GM19239 (cell line): ENCODE data around the gene GNAI3.
A peak's percentile ranks its signal among the peaks of the same experiment; 100 is the strongest.

Source experiments
- DNase-seq: peaks from one replicate; pipeline ENCODE4 v3.0.0; 2011; ENCODE audit warnings: low spot score; ENCODE audit not compliant: insufficient read length
- FAIRE-seq: peaks from 2 replicates; lab custom pipeline; 2011; peaks lifted over from hg19 to GRCh38; lab: Jason Lieb, UNC

The GNAI3 gene

DNA sequence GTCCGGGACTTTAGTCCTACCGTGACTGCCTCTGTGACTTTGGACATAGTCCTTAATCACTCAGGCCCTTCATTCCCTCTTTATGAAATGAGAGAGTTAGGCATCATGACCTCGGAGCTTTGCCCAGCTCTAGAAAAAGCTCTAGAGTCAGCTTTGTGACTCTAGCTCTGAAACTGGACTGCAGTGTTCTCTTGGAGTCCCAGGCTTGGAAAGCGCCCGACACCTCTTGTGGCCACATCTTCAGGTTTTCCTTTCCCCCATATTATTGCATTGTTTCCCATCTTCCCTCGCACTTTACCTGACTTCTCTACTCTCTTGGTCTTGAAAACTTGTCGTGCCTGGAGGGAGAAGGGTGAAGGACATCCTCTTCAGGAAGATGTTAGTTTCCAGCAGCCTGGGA lies 26.4 kb upstream of the GNAI3 start:
- FAIRE-seq = no peak
- no peak for DNase-seq

DNA sequence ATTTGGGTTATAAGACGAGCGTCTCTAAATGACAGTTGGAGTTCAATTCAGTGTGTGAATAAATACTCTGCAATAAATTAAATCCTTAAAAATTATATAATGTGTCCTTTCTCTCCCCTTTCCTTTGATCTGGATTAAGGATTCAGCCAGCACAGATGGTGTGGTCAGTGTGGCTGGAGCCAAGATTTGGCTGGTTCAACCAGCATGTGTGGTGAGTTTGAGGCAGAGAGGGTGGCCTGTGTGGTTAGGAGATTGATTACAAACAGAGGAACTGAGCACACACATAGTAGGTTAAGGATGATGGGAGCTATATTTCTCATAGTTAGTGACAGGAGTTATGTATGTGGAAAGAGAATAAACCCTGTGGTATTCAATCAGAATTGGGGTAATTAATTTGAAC lies 24.7 kb upstream of the GNAI3 start:
- DNase-seq (no peak), FAIRE-seq (no peak)

DNA sequence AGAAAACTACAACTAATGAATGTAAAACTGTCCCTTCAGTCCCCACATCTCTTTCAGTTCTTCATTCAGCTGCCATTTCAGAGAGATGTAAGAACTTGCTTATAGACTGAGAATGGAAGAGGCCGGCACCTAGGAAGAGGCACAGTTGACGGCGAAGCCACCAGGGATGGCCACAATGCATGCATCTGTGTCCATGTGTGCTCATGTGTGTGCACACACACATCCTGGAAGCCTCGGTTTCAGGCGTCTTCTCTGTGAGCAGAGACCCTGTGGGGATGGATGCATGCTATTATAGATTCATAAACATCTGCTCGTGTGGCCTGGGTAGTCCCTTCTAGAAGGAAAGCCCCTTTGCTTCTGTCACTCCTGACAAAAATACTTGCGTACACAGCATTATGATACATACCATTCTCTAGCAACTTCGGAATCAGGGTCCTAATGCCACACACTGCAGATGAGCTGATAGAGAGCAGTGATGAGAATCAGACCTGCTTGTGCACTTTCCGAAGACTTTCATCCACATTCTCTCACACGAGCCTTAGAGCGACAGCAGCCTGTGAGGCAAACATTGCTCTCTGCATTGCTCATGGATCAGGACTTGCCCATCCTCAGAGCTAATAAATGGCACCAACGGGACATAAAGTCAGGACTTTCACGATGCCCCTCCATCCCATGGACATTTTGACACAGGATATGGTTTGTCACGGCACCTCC lies 21.2 kb upstream of the GNAI3 start:
- FAIRE-seq (no peak), DNase-seq (no peak)

DNA sequence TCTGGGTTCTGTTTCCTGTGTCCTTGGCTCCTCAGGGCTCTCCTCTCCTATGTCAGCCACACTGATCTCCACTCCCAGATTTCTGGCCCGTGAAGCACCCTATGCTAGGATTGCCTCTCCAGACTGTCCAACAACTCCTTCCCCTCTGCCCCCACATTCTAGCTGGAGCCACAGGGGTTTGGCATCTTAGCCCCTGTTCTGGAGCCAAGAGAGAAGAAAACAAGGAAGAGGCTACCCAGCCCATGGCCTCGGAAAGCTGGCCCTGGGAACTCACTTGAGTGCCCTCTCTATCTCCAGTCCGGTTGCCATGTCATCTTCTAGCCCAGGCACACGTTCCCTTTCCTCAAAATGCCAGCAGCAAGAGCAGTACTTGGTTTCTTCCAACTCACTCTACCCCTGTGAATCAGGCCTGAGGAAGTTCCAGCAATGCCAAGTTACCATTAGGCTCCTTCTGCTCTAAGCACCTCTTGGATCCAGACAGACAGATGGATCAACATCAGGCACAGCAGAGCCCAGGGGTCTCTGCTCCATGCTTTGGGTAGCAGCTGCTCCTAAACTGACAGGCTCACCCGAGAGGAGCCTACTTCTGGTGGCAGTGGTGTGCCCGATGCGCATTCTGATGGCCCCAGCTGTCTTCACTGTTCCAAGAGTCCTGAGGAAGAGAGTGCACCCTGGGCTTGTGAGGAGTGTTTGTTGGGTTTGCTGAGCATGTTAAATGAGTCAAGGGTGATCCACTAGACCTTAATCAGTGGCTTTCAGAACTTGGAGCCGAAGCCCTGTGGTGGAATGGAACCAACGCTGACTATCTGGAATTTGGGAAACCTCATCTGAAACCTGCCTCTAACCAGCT lies 20.3 kb upstream of the GNAI3 start:
- FAIRE-seq (no peak), DNase-seq (no peak)

DNA sequence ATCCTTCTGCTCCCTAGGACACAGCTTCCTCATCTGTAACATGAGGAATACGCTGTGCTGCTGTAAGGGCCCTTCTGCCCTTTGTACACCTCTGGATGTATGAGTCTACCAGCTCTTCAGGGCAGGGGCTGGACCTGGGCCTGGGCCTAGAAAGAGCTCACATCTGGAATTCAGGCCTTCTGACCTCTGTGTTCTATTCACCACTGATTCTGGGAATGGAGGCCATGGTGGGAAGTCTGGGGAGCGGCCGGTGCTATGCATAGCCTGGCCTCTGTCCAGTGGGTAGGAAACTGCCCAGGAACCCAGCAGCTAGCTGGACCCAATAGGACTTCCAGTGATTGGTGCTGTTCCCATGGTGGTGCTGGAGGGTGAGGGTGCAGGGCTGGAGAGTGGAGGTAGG lies 19.7 kb upstream of the GNAI3 start:
- FAIRE-seq (no peak), DNase-seq (no peak)

DNA sequence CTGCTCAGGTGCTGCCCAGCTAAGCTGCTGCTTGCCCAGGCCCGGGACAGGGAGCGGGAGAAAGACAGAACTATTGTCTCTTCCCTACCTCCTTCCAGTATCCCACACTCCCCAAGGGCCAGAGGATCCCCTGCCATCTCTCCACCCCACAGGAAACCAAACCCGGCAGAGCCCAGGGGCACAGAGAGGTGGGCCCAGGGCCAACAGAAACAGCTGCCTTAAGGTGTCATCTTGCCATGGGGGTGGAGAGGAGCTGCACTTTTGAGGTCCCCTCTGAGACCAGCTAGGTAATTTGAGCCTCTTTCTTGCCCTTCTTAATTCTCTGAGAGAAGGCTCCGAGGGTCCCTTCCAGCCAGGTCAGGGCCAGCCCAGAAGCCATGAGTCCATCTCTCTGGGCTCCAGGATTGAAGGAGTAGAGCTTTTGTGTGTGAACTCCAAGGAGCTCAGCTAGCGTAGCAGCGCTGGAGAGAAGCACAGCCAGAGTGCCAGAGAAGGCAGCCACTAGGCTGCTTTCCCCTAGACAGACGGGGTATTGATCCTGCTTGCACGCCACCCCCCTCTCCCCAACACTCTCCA lies 18.4 kb upstream of the GNAI3 start:
- FAIRE-seq (no peak), DNase-seq (no peak)

DNA sequence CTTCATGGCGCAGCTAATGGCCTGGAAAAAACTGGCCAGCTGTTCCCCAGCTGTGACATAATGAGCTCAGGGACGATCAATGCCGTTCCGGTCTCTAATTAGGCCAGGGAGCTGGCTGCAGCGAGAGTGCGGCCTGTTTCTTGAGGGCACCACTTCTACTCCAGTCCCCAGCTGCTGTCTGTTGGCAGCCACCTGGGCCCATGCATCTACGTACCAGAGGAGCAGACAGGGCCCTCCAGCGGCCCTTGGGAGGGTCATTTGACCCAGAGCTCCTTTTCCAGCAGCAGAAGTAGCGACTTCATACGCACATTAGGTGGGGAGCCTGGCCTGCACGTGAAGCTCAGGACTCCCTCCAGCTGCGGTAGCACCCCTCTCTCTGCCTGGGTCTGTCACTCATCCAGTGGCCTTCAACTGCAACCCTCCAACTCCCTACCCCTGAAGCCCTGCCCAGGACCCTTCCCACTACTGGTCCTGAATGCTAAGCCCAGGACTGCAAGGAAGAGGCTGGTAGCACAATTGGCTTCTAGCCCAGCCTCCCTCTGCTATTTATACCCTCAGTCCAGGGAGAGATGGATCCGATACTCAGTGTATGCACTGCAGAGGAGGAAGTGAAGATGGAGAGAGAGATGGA lies 17.8 kb upstream of the GNAI3 start:
- no peak for FAIRE-seq
- DNase-seq = no peak

DNA sequence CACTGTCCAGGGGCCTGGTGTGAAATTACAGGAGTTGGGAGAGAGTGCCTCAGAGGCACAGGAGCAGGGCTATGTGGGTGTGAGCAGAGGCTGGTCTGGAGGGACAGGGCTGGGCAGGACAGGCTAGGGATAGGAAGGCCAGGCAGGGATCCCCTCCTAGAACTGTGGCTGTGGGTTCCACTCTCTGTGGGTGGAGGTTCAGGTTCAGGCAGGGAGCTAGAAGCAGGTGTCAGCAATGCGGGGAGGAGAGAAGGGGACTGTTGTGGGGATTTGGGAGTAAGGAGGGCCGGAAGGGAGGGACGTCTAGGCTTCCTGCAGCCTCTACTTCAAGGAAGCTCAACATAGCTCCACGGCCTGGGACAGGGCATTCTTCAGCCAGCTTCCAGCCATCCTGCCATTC lies 17.0 kb upstream of the GNAI3 start:
- FAIRE-seq (no peak), DNase-seq (no peak)

DNA sequence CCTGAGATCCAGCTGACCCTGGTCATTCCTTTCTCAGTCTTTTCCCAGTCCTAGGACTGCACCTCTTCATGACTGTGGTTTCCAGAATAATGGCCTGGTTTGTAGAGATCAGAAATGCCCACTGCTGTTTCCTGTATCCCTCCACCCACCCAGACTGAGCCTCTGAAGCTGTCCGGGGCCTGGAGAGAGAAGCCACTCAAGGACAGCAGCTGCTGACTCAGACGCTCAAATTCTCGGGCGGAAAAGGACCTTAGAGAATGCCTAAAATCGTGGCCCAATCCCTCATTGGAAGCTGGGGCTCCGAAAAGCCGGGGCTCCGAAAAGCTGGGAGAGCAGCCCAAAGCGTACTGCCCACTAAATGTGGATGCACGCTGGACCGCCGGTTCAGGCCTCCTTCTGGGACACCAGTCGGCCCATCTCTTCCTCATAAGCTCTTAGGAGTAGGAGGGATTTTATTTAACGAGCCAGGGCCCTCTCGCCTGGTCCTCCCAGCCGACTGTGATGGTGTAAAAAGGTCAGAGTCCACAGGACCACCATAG lies 16.5 kb upstream of the GNAI3 start:
- FAIRE-seq = no peak
- no peak for DNase-seq

DNA sequence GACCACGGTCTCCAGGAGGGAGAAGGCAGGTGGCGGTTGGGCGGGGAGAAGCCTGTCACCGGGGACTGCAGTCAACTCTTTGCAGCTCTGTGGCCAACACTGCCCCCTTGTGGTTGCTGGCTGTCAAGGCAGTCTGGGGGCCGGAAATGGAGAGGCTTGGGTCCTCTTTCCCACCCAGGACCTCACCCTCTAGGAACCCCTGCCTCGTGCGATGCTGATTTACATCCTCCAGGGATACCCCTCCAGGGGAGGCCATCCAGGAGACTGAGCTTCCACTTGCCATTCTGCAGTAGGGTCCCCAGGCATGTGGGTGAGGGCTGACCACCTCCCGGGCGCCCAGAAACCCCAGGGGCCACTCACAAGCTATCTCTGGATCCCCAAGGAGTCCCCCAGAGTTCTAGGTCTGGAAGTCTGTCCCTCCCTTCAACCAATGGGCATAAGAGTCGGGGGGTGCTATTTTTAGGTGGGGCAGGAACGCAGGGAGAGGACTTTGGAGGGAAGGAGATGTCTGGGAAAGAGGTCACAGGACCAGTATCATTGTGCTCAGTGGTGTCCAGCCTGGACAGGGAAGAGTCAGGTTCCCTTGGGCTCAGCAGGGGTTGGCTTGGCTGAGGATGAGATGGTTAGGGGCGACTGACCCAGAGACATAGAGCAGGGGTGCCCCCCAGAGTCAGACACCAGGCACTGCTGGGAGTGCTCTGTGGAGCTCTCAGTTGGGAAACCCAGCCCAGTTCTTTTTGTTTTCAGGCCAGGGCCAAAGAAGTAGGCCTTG lies 15.9 kb upstream of the GNAI3 start:
- DNase-seq = peak; percentile 74
- FAIRE-seq = peak; percentile 76

DNA sequence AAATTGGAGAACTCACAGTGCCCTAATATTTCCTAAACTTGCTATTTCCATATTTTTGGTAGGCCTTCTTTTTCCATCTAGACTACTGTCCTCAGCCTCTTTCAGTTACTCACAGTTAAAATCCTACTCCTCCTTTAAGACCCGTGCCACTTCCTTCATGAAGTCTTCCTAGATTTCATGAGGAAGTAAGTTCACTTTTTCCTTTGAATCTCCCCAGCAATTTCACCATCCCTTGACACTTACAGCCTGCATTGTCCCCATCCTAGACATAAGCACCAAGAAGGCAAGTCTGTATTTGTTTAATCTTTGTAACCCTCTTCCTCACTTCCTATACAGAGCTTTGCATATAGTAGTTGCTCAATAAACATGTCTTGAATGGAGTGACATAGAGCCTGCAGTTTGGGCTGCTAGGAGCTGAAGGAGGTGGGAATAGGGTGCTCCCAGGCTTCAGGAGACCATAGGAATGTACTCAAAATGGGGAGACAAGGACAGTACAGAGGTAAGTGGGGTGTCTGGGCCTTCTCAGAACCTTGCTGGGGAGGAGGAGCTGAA lies 14.0 kb upstream of the GNAI3 start:
- DNase-seq = no peak
- FAIRE-seq = no peak

DNA sequence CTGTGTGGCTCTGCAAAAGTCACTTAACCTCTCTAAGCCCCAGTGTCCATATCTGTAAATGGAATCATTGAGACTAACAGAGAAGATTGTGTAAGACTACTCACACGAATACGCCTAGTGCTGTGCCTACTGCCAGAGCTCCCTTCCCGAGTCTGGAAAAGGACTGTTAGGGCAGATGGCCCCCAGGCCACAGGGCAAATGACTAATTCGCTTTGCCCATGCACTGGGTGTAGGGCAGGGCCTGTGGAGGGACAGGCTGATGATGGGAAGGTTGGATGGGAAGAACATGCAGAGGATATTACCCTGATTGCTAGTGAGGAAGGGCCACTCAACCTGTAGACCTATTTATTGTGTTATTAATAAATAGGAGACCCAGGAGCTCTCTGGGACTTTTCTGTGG lies 12.9 kb upstream of the GNAI3 start:
- FAIRE-seq = no peak
- no peak for DNase-seq

DNA sequence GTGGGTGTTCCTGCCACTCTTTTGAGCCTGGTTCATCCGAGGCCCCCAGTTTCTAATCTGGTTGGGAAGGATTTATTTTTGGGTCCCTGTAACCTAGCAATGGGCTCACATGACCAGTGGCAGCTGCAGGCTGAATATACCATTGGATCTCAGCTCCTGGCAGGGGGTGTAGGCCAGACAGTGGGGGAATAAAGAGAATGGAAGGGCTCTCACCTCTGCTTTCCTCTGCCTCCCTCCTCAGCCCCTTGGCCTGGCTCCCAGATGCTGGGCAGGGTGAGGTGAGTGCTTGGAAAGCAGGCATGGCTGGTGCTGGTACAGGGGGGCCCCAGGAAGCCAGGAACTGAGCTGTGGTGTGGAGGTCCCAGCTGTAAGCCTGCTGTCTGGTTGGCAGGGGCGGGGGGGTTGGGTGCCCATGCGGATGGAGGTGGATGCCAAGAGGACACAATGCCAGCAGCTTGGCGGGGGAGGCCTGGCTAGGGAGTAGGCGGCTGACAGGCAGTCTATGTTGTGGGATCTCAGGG lies 12.4 kb upstream of the GNAI3 start:
- no peak for FAIRE-seq
- no peak for DNase-seq

DNA sequence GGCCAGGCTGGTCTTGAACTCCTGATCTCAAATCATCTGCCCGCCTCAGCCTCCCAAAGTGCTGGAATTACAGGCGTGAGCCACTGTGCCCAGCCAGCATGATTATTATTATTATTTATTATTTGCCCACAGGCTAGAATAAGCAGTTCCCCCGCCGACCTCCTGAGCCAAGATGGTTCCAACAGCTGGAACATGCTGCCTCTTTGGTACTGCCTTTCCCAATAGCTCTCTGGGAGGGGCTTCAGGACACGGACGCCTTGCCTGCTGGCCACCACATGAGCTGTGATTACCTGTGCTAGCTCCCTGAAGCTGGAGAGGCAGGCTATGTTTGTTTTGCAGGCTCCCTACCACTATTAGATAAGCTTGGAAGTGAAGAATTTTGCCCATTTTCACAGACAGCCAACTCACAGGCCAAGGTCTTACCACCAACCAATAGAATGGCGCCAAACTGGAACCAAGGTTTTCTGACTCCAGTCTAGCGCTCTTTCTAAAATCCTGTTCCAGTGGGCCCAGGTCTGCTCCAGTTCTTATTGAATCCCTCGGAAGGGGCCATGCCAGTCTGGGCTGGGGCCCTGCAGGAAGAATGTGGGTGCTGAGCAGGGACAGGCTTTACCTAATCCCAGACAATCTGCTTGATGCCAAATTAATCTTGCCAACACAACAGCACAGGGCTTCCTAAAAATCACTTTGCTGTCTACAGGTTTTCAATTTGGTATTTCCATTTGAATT lies 10.8 kb upstream of the GNAI3 start:
- DNase-seq = no peak
- no peak for FAIRE-seq

DNA sequence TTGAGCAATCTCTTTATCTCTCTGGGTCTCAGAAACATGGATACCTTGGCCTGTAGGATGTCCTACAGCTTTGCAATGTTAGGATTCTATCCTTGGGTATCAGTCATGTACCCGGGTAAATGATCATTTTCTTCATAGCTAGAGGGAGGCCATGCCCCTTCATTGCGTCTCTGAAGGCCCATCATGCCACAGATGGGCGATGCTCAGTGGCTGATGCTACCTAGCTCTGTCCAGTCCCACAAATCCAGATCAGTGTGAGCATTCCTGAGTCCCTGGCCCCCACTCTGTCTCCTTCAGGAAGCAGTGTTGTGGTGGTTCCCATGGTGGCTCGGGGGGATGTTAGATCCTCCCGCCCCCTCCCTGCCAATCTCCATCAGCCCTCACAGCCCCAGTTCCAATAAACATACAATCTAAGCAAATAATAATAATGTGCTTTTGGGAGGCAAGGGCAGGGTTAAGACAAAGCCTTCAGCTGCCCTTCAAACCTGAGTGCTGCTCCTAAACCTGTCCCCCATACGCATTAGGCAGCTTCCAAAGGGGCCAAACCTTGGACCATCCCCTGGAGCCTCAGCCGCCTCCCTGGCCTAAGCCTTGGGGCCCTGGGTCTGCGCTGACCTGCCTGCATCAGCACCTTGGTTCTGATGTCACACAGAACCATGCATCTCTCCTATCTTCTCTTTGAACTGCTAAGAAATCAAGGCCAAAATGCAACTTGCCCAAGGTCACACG lies 9.4 kb upstream of the GNAI3 start:
- FAIRE-seq = no peak
- DNase-seq = no peak

DNA sequence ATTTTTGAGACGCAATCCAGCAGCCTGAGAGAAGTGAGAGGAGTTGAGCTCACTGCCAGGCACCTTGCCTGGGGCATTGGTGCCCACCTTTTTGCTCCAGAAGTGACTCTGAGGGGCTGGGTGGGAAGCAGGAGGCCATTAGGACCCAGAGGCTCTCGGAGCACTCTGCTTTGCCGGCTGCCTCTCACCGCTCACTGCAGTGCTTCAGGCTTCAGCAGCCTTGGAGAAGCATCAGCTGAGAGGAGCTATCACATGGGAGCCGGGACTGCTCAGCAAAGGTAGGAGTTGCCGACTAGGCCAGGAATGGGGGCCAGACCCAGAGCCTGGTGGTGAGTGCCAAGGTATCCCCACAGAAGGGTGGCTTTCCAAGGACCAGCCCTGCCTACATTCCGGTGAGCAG lies 8.7 kb upstream of the GNAI3 start, which contains the start of gene GPR61:
Gene GPR61, plus strand, starts transcription at position 197 of the 400 bp plus-strand sequence. CDS start 3,151 bp downstream, outside the sequence.
- DNase-seq = no peak
- FAIRE-seq = no peak

DNA sequence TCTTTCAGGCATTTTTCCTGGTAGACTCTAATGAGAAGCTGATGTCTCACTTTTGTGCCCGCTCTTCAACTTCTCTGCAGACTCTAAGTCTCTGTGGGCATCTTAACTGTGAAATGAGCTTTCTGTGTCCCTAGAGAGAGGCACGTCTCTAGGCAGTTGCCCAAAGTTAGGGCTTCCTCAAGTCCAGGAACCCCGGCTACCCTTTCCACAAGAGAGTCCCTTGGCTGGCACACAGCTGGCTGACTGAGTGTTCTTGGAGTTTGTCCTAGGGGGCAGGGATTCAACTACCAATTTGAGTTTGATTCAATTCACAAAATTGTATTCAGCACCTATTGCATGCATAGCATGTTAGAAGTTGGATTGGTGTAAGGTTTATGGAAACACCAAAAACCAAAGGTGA lies 7.3 kb upstream of the GNAI3 start:
- DNase-seq (no peak), FAIRE-seq (no peak)

DNA sequence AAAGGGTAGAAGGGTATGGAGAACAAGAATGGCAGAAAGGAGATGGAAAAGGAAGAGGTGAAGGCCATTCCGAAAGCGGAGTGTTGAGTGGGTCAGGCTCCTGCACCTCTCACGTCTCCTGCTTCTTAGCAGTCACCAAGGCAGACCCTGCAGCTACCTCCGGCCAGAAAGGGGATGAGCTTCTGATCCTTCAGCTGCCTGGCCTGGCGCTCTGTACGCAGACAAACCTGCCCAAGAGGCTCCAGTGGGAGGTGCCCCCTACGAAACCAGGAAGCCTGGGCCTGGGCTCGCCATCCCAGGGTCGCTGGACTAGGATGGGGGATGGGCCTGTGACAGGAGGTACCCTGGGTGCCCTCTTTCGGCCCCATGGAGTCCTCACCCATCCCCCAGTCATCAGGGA lies 5.8 kb upstream of the GNAI3 start:
- DNase-seq (no peak), FAIRE-seq (no peak)
